Stomach (tissue), 4 donors: Measurements from ENCODE around the gene SGK1.
"Not testable (repeated sequence)": the region's sequence is repeated elsewhere in the genome, so short reads cannot be mapped to it uniquely, and the experiment has no call there.

Source experiments
- EP300 ChIP-seq: sonication (generic); formaldehyde crosslinking; IDR thresholded peaks from one replicate; pipeline ENCODE4 v1.6.1; 2017; ENCODE audit warnings: antibody characterized with exemption
- POLR2A ChIP-seq, 4 donors: fragments of 450-650 bp; IDR thresholded peaks; one replicate each; pipeline ENCODE4 v1.6.1; 2016; ENCODE audit warnings: antibody characterized with exemption in 4 of 4, control low read depth in 2 of 4, mild to moderate bottlenecking in 1 of 4, moderate library complexity in 1 of 4
- POLR2AphosphoS5 ChIP-seq, 3 donors: sonication (generic); formaldehyde crosslinking; IDR thresholded peaks; one replicate each; pipeline ENCODE4 v1.6.1; 2016; ENCODE audit warnings: antibody characterized with exemption in 3 of 3
- TF ChIP-seq, protein P1 (sequence below), 7 experiments: fragments of 450-650 bp in 4 of 7; fragments of 200-600 bp in 3 of 7; sonication (generic) in 3 of 7; IDR thresholded peaks; one replicate each; pipeline ENCODE4 v1.5.1; 2016 to 2019; ENCODE audit warnings: antibody characterized with exemption in 7 of 7, control low read depth in 2 of 7, mild to moderate bottlenecking in 1 of 7

DNA sequence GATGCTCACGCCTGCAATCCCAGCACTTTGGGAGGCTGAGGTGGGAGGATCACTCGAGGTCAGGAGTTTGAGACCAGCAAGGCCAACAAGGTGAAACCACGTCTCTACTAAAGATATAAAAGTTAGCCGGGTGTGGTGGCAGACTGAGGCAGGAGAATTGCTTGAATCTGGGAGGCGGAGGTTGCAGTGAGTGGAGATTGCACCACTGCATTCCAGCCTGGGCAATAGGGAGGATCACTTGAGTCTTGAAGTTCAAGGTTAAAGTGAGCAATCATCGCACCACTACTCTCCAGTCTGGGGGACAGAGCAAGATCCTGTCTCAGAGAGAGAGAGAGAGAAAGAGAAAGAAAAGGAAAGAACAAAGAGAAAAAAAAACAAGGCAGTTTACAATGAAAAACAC, 13.5 kb downstream of the SGK1 start:
- TF ChIP-seq POLR2A (IDR thresholded peaks at IDR 0.05); EP300; POLR2AphosphoS5 (IDR thresholded peaks at IDR 0.05): not testable (repeated sequence)
- TF ChIP-seq, protein P1, sequence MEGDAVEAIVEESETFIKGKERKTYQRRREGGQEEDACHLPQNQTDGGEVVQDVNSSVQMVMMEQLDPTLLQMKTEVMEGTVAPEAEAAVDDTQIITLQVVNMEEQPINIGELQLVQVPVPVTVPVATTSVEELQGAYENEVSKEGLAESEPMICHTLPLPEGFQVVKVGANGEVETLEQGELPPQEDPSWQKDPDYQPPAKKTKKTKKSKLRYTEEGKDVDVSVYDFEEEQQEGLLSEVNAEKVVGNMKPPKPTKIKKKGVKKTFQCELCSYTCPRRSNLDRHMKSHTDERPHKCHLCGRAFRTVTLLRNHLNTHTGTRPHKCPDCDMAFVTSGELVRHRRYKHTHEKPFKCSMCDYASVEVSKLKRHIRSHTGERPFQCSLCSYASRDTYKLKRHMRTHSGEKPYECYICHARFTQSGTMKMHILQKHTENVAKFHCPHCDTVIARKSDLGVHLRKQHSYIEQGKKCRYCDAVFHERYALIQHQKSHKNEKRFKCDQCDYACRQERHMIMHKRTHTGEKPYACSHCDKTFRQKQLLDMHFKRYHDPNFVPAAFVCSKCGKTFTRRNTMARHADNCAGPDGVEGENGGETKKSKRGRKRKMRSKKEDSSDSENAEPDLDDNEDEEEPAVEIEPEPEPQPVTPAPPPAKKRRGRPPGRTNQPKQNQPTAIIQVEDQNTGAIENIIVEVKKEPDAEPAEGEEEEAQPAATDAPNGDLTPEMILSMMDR (IDR thresholded peaks at IDR 0.05): not testable (repeated sequence)
